MM.1S (cell line): ENCODE data around the gene ARID1A.

Source experiments
- CTCF ChIP-seq: fragments of 300-600 bp; sonication (generic); IDR thresholded peaks from 2 replicates; pipeline ENCODE4 v1.5.1; 2016; ENCODE audit warnings: antibody characterized with exemption, low read length, mixed read lengths
- EZH2phosphoT487 ChIP-seq: fragments of 300-600 bp; sonication (generic); IDR thresholded peaks from 2 replicates; pipeline ENCODE4 v1.6.1; 2018; ENCODE audit warnings: antibody characterized with exemption, low read length

GRCh38 chr1:26739329-26739914, 43.6 kb downstream of the ARID1A start:
- no peak for TF ChIP-seq CTCF
- no peak for TF ChIP-seq EZH2phosphoT487
